Keratinocyte (primary cell): ENCODE measurements around the gene BBX. TPM values are rescaled to one million over a fixed set of nuclear protein-coding genes. Genes with fewer than 3 reads are reported as not detected.

Experiments
- DNase-seq: peaks from one replicate; pipeline ENCODE4 v3.0.0-alpha.2; 2011; ENCODE audit warnings: low read depth, missing footprints, low spot score
- FAIRE-seq: peaks from 2 replicates; lab custom pipeline; 2011; peaks lifted over from hg19 to GRCh38; lab: Jason Lieb, UNC
- H2AFZ ChIP-seq: 2 replicates; pipeline ENCODE4 v1.6.0; 2012; ENCODE audit warnings: low read length, control low read depth, inconsistent platforms; ENCODE audit not compliant: control insufficient read depth
- H3K27ac ChIP-seq: 2 replicates; pipeline ENCODE4 v1.5.1; 2011; ENCODE audit warnings: low read length; ENCODE audit not compliant: control insufficient read depth, insufficient read depth
- H3K27me3 ChIP-seq: 3 replicates; pipeline ENCODE4 v1.6.0; 2011; ENCODE audit warnings: low read length; ENCODE audit not compliant: control insufficient read depth, insufficient read depth; ENCODE audit errors: extremely low read depth
- H3K36me3 ChIP-seq, 2 experiments: 2 replicates in 1 of 2; 3 replicates in 1 of 2; pipeline ENCODE4 v1.5.1; 2011; ENCODE audit warnings: low read length in 2 of 2, mild to moderate bottlenecking in 1 of 2; ENCODE audit not compliant: control insufficient read depth in 2 of 2, insufficient read depth in 2 of 2; ENCODE audit errors: extremely low read depth in 1 of 2
- H3K4me1 ChIP-seq: 3 replicates; pipeline ENCODE4 v1.5.1; 2011; ENCODE audit warnings: low read length; ENCODE audit not compliant: control insufficient read depth, insufficient read depth; ENCODE audit errors: extremely low read depth
- H3K4me2 ChIP-seq: 3 replicates; pipeline ENCODE4 v1.6.0; 2011; ENCODE audit warnings: low read depth, low read length; ENCODE audit not compliant: control insufficient read depth, insufficient read depth; ENCODE audit errors: extremely low read depth
- H3K4me3 ChIP-seq, 3 experiments: fragments of 200-600 bp in 1 of 3; sonication (generic) in 1 of 3; 2 replicates in 2 of 3; 3 replicates in 1 of 3; pipeline ENCODE4 v1.5.1; 2011 to 2016; ENCODE audit warnings: low read length in 3 of 3, mild to moderate bottlenecking in 3 of 3, control low read depth in 2 of 3, inconsistent platforms in 1 of 3, low read depth in 1 of 3, mixed read lengths in 1 of 3, mixed run types in 1 of 3, moderate library complexity in 1 of 3; ENCODE audit not compliant: control insufficient read depth in 2 of 3, insufficient read depth in 2 of 3; ENCODE audit errors: extremely low read depth in 1 of 3
- H3K79me2 ChIP-seq: 2 replicates; pipeline ENCODE4 v1.6.0; 2012; ENCODE audit warnings: low read length; ENCODE audit not compliant: control insufficient read depth, insufficient read depth
- H3K9ac ChIP-seq: 3 replicates; pipeline ENCODE4 v1.6.0; 2011; ENCODE audit warnings: low read length; ENCODE audit not compliant: control insufficient read depth, insufficient read depth; ENCODE audit errors: extremely low read depth
- H3K9me1 ChIP-seq: 3 replicates; pipeline ENCODE4 v1.6.0; 2011; ENCODE audit warnings: low read length; ENCODE audit not compliant: control insufficient read depth, insufficient read depth; ENCODE audit errors: extremely low read depth
- H3K9me3 ChIP-seq: 2 replicates; pipeline ENCODE4 v1.5.1; 2012; ENCODE audit warnings: low read depth, low read length; ENCODE audit not compliant: control insufficient read depth
- H4K20me1 ChIP-seq: 3 replicates; pipeline ENCODE4 v1.6.0; 2011; ENCODE audit warnings: low read length; ENCODE audit not compliant: control insufficient read depth, insufficient read depth; ENCODE audit errors: extremely low read depth
- EZH2 ChIP-seq: IDR thresholded peaks from one replicate; pipeline ENCODE4 v1.6.1; 2012; ENCODE audit warnings: inconsistent platforms, mild to moderate bottlenecking, low read length, moderate library complexity
- dilution Hi-C: fragments of 300-500 bp; cut with MboI; formaldehyde crosslinking; loops from one replicate; pipeline ENCODE4 v1.7.0; 2020; ENCODE audit warnings: low sequenced_read_pairs; ENCODE audit not compliant: extremely low pct_ligation_motif_present
- polyA plus RNA-seq, 5 experiments: library from polyadenylated mRNA; depleted of rRNA in 3 of 5; stranded (reverse) in 3 of 5; stranded (forward) in 1 of 5; unstranded in 1 of 5; fragments of >200 nt; gene quantifications; 1 replicate in 1 of 5; 2 replicates in 3 of 5; 3 replicates in 1 of 5; pipeline versions ENCODE4 v1.2.1 to v1.2.3, GENCODE V29; 2011 to 2012; ENCODE audit warnings: missing spikeins in 2 of 5, low read depth in 1 of 5, low replicate concordance in 1 of 5
- TF ChIP-seq, protein P1 (sequence below), 3 experiments: IDR thresholded peaks in 1 of 3; conservative IDR thresholded peaks in 1 of 3; optimal IDR thresholded peaks in 1 of 3; 2 replicates in 2 of 3; 3 replicates in 1 of 3; pipeline versions ENCODE3 to v1.5.1; 2011; ENCODE audit warnings: low read length in 3 of 3, mild to moderate bottlenecking in 3 of 3, moderate library complexity in 2 of 3, control low read depth in 1 of 3, inconsistent platforms in 1 of 3; ENCODE audit not compliant: insufficient read depth in 2 of 3; ENCODE audit errors: extremely low read depth in 1 of 3

The BBX gene
- polyA plus RNA-seq, 1 donor (not counting 4 experiments of a cell fraction or from before 2014, with no cell fraction given): 43.4 TPM

GRCh38 chr3:107627962-107628542 is 105.3 kb downstream of the BBX start:
- TF ChIP-seq, protein P1, sequence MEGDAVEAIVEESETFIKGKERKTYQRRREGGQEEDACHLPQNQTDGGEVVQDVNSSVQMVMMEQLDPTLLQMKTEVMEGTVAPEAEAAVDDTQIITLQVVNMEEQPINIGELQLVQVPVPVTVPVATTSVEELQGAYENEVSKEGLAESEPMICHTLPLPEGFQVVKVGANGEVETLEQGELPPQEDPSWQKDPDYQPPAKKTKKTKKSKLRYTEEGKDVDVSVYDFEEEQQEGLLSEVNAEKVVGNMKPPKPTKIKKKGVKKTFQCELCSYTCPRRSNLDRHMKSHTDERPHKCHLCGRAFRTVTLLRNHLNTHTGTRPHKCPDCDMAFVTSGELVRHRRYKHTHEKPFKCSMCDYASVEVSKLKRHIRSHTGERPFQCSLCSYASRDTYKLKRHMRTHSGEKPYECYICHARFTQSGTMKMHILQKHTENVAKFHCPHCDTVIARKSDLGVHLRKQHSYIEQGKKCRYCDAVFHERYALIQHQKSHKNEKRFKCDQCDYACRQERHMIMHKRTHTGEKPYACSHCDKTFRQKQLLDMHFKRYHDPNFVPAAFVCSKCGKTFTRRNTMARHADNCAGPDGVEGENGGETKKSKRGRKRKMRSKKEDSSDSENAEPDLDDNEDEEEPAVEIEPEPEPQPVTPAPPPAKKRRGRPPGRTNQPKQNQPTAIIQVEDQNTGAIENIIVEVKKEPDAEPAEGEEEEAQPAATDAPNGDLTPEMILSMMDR (optimal IDR thresholded peaks at IDR 0.05 in 1 of 3, IDR thresholded peaks at IDR 0.05 in 1 of 3, conservative IDR thresholded peaks at IDR 0.05 in 1 of 3; ENCODE audit: extremely low read depth in 1 of 3, insufficient read depth in 2 of 3, low read length in 3 of 3): no peak
- no peak for TF ChIP-seq EZH2
- H3K36me3 ChIP-seq: no peaks in the 10 kb centered on the region
- no peaks in the 10 kb centered on the region for H3K27me3 ChIP-seq

DNA sequence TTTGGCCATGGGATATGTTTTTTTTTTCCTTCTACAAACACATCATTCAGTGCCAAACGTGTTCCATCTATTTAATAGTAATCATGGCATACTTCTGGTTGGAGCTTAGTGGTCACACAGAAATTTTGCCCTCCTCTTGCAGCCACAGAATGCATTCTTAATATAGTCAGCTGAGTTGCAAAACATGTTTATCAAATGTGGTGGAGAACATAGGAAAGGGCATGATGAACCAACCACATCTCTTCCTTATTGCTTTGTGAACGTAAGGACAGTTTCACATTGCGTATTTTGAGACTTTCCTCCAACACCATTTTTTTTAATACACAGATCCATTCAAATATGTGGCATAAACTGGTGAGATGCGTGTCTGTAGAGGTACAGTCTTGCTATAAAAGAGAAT is 106.8 kb downstream of the BBX start:
- Histone ChIP-seq H3K9me3 (no peaks in the 10 kb centered on the region), H3K4me2 (no peak overlapping the region), H3K36me3 (no peaks in the 10 kb centered on the region), H3K4me1 (no peaks in the 10 kb centered on the region), H2AFZ (no peak overlapping the region), H4K20me1 (no peaks in the 10 kb centered on the region), H3K9me1 (no peaks in the 10 kb centered on the region), H3K27me3 (no peaks in the 10 kb centered on the region), H3K4me3 (no peak overlapping the region), H3K79me2 (no peaks in the 10 kb centered on the region), H3K9ac (no peak overlapping the region), H3K27ac (no peak overlapping the region)
- no peak for FAIRE-seq
- no peak for DNase-seq
- TF ChIP-seq, protein P1 (optimal IDR thresholded peaks at IDR 0.05 in 1 of 3, IDR thresholded peaks at IDR 0.05 in 1 of 3, conservative IDR thresholded peaks at IDR 0.05 in 1 of 3; ENCODE audit: extremely low read depth in 1 of 3, insufficient read depth in 2 of 3, low read length in 3 of 3): no peak
- no peak for TF ChIP-seq EZH2
- dilution Hi-C loops: no loop called here

More at GRCh38 chr3:107627962-107628542, 105.3 kb downstream of the BBX start:
- H3K79me2 ChIP-seq: no peaks in the 10 kb centered on the region
- H3K9me3 ChIP-seq: no peaks in the 10 kb centered on the region
- FAIRE-seq (no peak), DNase-seq (no peak)
- H2AFZ ChIP-seq: no peak overlapping the region
- no peaks in the 10 kb centered on the region for H3K4me1 ChIP-seq
- dilution Hi-C loops: no loop called here
- H4K20me1 ChIP-seq: no peaks in the 10 kb centered on the region
- no peak overlapping the region for H3K4me3 ChIP-seq
- no peaks in the 10 kb centered on the region for H3K9me1 ChIP-seq
- no peak overlapping the region for H3K4me2 ChIP-seq
- H3K27ac ChIP-seq: no peak overlapping the region
- no peak overlapping the region for H3K9ac ChIP-seq
